Endothelial cell of umbilical vein (primary cell): Measurements from ENCODE around the gene MEA1. TPM values are rescaled to one million over a fixed set of nuclear protein-coding genes. Genes with fewer than 3 reads are reported as not detected.

ENCODE experiments used
- BruUV-seq: library from RNA; stranded (reverse); fragments of 400-500 nt; replicated peaks from 2 replicates; lab custom pipeline; 2021; lab: Mats Ljungman, UMichigan
- CTCF ChIA-PET: fragments of 300-600, 350-600 bp; sonication (Branson Sonifier 250); formaldehyde crosslinking; loops from one replicate; lab custom pipeline; 2021; ENCODE audit warnings: antibody characterized with exemption, inconsistent platforms; lab: Charles Lee
- POLR2A ChIA-PET: fragments of 300-600, 350-600 bp; sonication (Branson Sonifier 250); formaldehyde crosslinking; loops from one replicate; lab custom pipeline; 2021; ENCODE audit warnings: antibody characterized with exemption, inconsistent platforms; lab: Charles Lee
- DNase-seq: peaks from one replicate; pipeline ENCODE4 v3.0.0-alpha.2; 2011; ENCODE audit warnings: low read depth, low spot score
- FAIRE-seq: peaks from 2 replicates; lab custom pipeline; 2011; peaks lifted over from hg19 to GRCh38; lab: Jason Lieb, UNC
- H2AFZ ChIP-seq: 2 replicates; pipeline ENCODE4 v1.6.0; 2012; ENCODE audit warnings: low read depth, low read length, control low read depth, inconsistent platforms
- H3K27ac ChIP-seq: 2 replicates; pipeline ENCODE4 v1.5.1; 2011; ENCODE audit warnings: low read depth, mild to moderate bottlenecking, control low read depth, low read length, moderate library complexity; ENCODE audit not compliant: insufficient read depth
- H3K27me3 ChIP-seq, 2 experiments: 2 replicates each; pipeline versions ENCODE4 v1.6.0 to v1.6.1; 2011; ENCODE audit warnings: low read length in 2 of 2, mixed read lengths in 1 of 2; ENCODE audit not compliant: control insufficient read depth in 2 of 2, insufficient read depth in 2 of 2
- H3K36me3 ChIP-seq, 2 experiments: 2 replicates in 1 of 2; 3 replicates in 1 of 2; pipeline ENCODE4 v1.5.1; 2011; ENCODE audit warnings: low read length in 2 of 2, mild to moderate bottlenecking in 1 of 2, moderate library complexity in 1 of 2; ENCODE audit not compliant: control insufficient read depth in 2 of 2, insufficient read depth in 2 of 2; ENCODE audit errors: extremely low read depth in 1 of 2
- H3K4me1 ChIP-seq: 3 replicates; pipeline ENCODE4 v1.5.1; 2011; ENCODE audit warnings: mild to moderate bottlenecking, low read length; ENCODE audit not compliant: control insufficient read depth, insufficient read depth; ENCODE audit errors: extremely low read depth
- H3K4me2 ChIP-seq: 2 replicates; pipeline ENCODE4 v1.6.1; 2011; ENCODE audit warnings: low read length, control low read depth, mixed read lengths; ENCODE audit not compliant: insufficient read depth
- H3K4me3 ChIP-seq, 3 experiments: fragments of 200-600 bp in 1 of 3; sonication (generic), shearing (Covaris generic) in 1 of 3; replicated peaks in 1 of 3; 2 replicates each; pipeline ENCODE4 v1.5.1; 2011 to 2016; ENCODE audit warnings: control low read depth in 3 of 3, low read length in 3 of 3, mild to moderate bottlenecking in 2 of 3, inconsistent platforms in 1 of 3, low read depth in 1 of 3, moderate library complexity in 1 of 3; ENCODE audit not compliant: insufficient read depth in 1 of 3
- H3K79me2 ChIP-seq: 2 replicates; pipeline ENCODE4 v1.6.0; 2012; ENCODE audit warnings: low read length, inconsistent platforms; ENCODE audit not compliant: control insufficient read depth, insufficient read depth
- H3K9ac ChIP-seq: replicated peaks from 2 replicates; pipeline ENCODE3; 2011; ENCODE audit warnings: low read length, control low read depth; ENCODE audit not compliant: insufficient read depth; ENCODE audit errors: extremely low read depth
- H3K9me1 ChIP-seq: replicated peaks from 3 replicates; pipeline ENCODE4 v1.6.0; 2011; ENCODE audit warnings: mild to moderate bottlenecking, low read length; ENCODE audit not compliant: control insufficient read depth, insufficient read depth; ENCODE audit errors: extremely low read depth
- H3K9me3 ChIP-seq: replicated peaks from 2 replicates; pipeline ENCODE4 v1.5.1; 2012; ENCODE audit warnings: low read length, inconsistent platforms; ENCODE audit not compliant: control insufficient read depth, insufficient read depth
- H4K20me1 ChIP-seq: replicated peaks from 2 replicates; pipeline ENCODE3; 2011; ENCODE audit warnings: mild to moderate bottlenecking, low read length; ENCODE audit not compliant: control insufficient read depth, insufficient read depth; ENCODE audit errors: extremely low read depth
- CTCF ChIP-seq, 2 donors: IDR thresholded peaks; 1 replicate in 1 of 2; 2 replicates in 1 of 2; pipeline ENCODE4 v1.5.1; 2011; ENCODE audit warnings: low read length in 2 of 2, mild to moderate bottlenecking in 2 of 2, moderate library complexity in 2 of 2, control low read depth in 1 of 2, inconsistent platforms in 1 of 2, low read depth in 1 of 2; ENCODE audit not compliant: insufficient read depth in 1 of 2; ENCODE audit errors: extremely low read depth in 1 of 2
- EZH2 ChIP-seq: IDR thresholded peaks from 2 replicates; pipeline ENCODE4 v1.6.1; 2012; ENCODE audit warnings: borderline replicate concordance, low read depth, mild to moderate bottlenecking, moderate library complexity, low read length, inconsistent platforms; ENCODE audit not compliant: severe bottlenecking
- FOS ChIP-seq: IDR thresholded peaks from 2 replicates; pipeline ENCODE4 v1.6.1; 2011; ENCODE audit warnings: mild to moderate bottlenecking, low read length, moderate library complexity, borderline replicate concordance; ENCODE audit not compliant: insufficient read depth
- GATA2 ChIP-seq: IDR thresholded peaks from 2 replicates; pipeline ENCODE4 v1.7.0; 2011; ENCODE audit warnings: low read depth, mild to moderate bottlenecking, moderate library complexity, mixed read lengths, low read length; ENCODE audit not compliant: insufficient read length, insufficient read depth
- JUN ChIP-seq: IDR thresholded peaks from 2 replicates; pipeline ENCODE4 v1.6.1; 2011; ENCODE audit warnings: borderline replicate concordance, low read depth; ENCODE audit not compliant: insufficient read length, insufficient read depth
- MAX ChIP-seq: IDR thresholded peaks from 2 replicates; pipeline ENCODE4 v1.6.1; 2011; ENCODE audit not compliant: insufficient read depth, insufficient read length
- MYC ChIP-seq: IDR thresholded peaks from one replicate; pipeline ENCODE4 v1.6.1; 2011; ENCODE audit warnings: mild to moderate bottlenecking, low read depth, low read length
- POLR2A ChIP-seq: IDR thresholded peaks from 2 replicates; pipeline ENCODE4 v1.6.1; 2012; ENCODE audit warnings: low read depth, mild to moderate bottlenecking, control low read depth, low read length
- POLR2AphosphoS5 ChIP-seq: IDR thresholded peaks from 2 replicates; pipeline ENCODE4 v1.6.1; 2012; ENCODE audit warnings: low read depth, mild to moderate bottlenecking, control low read depth, low read length, moderate library complexity; ENCODE audit not compliant: insufficient read depth
- dilution Hi-C: fragments of 300-500 bp; cut with MboI; formaldehyde crosslinking; loops from one replicate; pipeline ENCODE4 v1.15.0; 2019; ENCODE audit warnings: low sequenced_read_pairs; ENCODE audit not compliant: extremely low pct_ligation_motif_present
- intact Hi-C: fragments of 100-400 bp; cut with micrococcal nuclease; formaldehyde crosslinking; loops from one replicate; pipeline ENCODE4 v1.10.0; 2022
- polyA plus RNA-seq, 4 experiments: library from polyadenylated mRNA; depleted of rRNA in 3 of 4; stranded (reverse) in 3 of 4; unstranded in 1 of 4; fragments of >200 nt; gene quantifications; 2 replicates each; pipeline versions ENCODE4 v1.2.1 to v1.2.3, GENCODE V29; 2011 to 2012; ENCODE audit warnings: missing spikeins in 1 of 4
- total RNA-seq: library from RNA; stranded (reverse); gene quantifications from 2 replicates; pipeline ENCODE4 v1.2.3, GENCODE V29; 2021

MEA1 gene
- total and polyA plus RNA-seq, 2 donors (not counting 3 experiments of a cell fraction or from before 2014, with no cell fraction given), result 62.5 to 69.5 TPM

DNA sequence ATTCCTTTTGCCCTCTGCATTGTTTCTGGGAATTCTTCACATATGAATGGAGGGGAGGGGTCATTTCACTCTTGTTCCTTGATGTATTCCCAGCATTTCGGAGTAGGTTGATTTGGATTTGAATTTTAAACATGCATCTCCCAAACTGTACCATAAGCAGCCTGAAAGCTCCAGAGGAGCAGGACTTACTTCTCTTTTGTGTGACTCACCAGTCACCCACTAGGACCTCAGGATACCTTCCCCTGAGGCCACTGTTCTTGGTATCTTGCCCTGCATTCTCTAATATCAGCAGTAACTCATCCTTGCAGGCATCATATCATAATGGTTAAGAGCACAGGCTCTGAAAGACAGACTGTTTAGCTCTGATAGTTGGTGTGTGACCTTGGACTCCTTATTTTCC lies 44.8 kb upstream of the MEA1 start:
- peaks cover 18% of the 10 kb centered on the region for H3K4me1 ChIP-seq
- intact Hi-C loops, result loop anchor here (5.0 kb wide), 1 partner anchor 84 kb away; no protein-coding TSS in a partner anchor
- ChIA-PET POLR2A (interaction anchor here (1.1 to 1.5 kb wide), 2 partner anchors 18 to 44 kb away, joined by 3 to 9 read pairs; partner anchors contain the start of genes KLHDC3, MEA1 and PTK7), CTCF (interaction anchor here (0.6 to 1.1 kb wide), 3 partner anchors 12 to 85 kb away, joined by 3 read pairs; no protein-coding TSS in a partner anchor)
- H3K27me3 ChIP-seq, result no peaks in the 10 kb centered on the region
- dilution Hi-C loops, result no loop called here
- peak overlapping the region; percentile 80 to 96 (median 94) for H3K4me3 ChIP-seq
- no peak for DNase-seq
- no peak for TF ChIP-seq POLR2A
- TF ChIP-seq FOS, result no peak
- no peak for TF ChIP-seq EZH2
- peaks cover 12% of the 10 kb centered on the region for H3K79me2 ChIP-seq
- FAIRE-seq, result peak; percentile 44
- no peak overlapping the region for H3K27ac ChIP-seq
- peak overlapping the region; percentile 69 for H3K9ac ChIP-seq
- BruUV-seq, result no TSS peak
- no peaks in the 10 kb centered on the region for H4K20me1 ChIP-seq
- no peaks in the 10 kb centered on the region for H3K9me3 ChIP-seq
- peak overlapping the region; percentile 89 for H3K4me2 ChIP-seq
- H2AFZ ChIP-seq, result no peak overlapping the region
- H3K9me1 ChIP-seq, result no peaks in the 10 kb centered on the region
- no peaks in the 10 kb centered on the region for H3K36me3 ChIP-seq

GRCh38 chr6:43055966-43056365 lies 42.2 kb upstream of the MEA1 start:
- H3K4me3 ChIP-seq, result no peak overlapping the region
- no peak for DNase-seq
- dilution Hi-C loops, result no loop called here
- no peak overlapping the region for H3K9ac ChIP-seq
- no peak for FAIRE-seq
- no peak overlapping the region for H3K4me2 ChIP-seq
- H3K36me3 ChIP-seq, result no peaks in the 10 kb centered on the region
- H2AFZ ChIP-seq, result no peak overlapping the region
- peaks cover 23% of the 10 kb centered on the region for H3K4me1 ChIP-seq
- H4K20me1 ChIP-seq, result no peaks in the 10 kb centered on the region
- H3K9me1 ChIP-seq, result no peaks in the 10 kb centered on the region
- peaks cover 14% of the 10 kb centered on the region for H3K79me2 ChIP-seq
- H3K27ac ChIP-seq, result no peak overlapping the region
- no peak for TF ChIP-seq POLR2A
- no peak for TF ChIP-seq FOS
- TF ChIP-seq MAX, result no peak
- TF ChIP-seq GATA2, result no peak
- no peak for TF ChIP-seq POLR2AphosphoS5
- no peak for TF ChIP-seq JUN
- no peak for TF ChIP-seq EZH2
- TF ChIP-seq MYC, result no peak
- no peak for TF ChIP-seq CTCF (IDR thresholded peaks at IDR 0.05; ENCODE audit: extremely low read depth in 1 of 2, insufficient read depth in 1 of 2, low read depth in 1 of 2, low read length in 2 of 2)
- ChIA-PET CTCF (interaction anchor here (1.5 to 1.6 kb wide), 2 partner anchors 20 to 88 kb away, joined by 3 to 6 read pairs; partner anchors contain the start of gene PTK7), POLR2A (interaction anchor here (1.7 kb wide), 1 partner anchor 72 kb away, joined by 3 read pairs; the partner anchor contains the start of gene PPP2R5D)
- no peaks in the 10 kb centered on the region for H3K9me3 ChIP-seq
- no peaks in the 10 kb centered on the region for H3K27me3 ChIP-seq
- BruUV-seq, result no TSS peak
- intact Hi-C loops, result loop anchor here (5.0 kb wide), 1 partner anchor 86 kb away; no protein-coding TSS in a partner anchor
